ENCODE results near the gene MTTP.
"Not testable (repeated sequence)": the region's sequence is repeated elsewhere in the genome, so short reads cannot be mapped to it uniquely, and the experiment has no call there.

GRCh38 chr4:99534699-99535098 is 39.9 kb upstream of the MTTP start:
- TF ChIP-seq POLR2A (IDR thresholded peaks at IDR 0.05) = not testable (repeated sequence)
- TF ChIP-seq, protein P1, sequence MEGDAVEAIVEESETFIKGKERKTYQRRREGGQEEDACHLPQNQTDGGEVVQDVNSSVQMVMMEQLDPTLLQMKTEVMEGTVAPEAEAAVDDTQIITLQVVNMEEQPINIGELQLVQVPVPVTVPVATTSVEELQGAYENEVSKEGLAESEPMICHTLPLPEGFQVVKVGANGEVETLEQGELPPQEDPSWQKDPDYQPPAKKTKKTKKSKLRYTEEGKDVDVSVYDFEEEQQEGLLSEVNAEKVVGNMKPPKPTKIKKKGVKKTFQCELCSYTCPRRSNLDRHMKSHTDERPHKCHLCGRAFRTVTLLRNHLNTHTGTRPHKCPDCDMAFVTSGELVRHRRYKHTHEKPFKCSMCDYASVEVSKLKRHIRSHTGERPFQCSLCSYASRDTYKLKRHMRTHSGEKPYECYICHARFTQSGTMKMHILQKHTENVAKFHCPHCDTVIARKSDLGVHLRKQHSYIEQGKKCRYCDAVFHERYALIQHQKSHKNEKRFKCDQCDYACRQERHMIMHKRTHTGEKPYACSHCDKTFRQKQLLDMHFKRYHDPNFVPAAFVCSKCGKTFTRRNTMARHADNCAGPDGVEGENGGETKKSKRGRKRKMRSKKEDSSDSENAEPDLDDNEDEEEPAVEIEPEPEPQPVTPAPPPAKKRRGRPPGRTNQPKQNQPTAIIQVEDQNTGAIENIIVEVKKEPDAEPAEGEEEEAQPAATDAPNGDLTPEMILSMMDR (IDR thresholded peaks at IDR 0.05) = not testable (repeated sequence)

Measured in heart left ventricle (tissue), 13 donors.